WERI-Rb-1 (cell line): ENCODE measurements around the gene STK32C.

Experiments
- DNase-seq: peaks from one replicate; pipeline ENCODE4 v3.0.0-alpha.2; 2020
- H3K27ac ChIP-seq: fragments of 250-450 bp; sonication (Bioruptor Pico); 2 replicates; pipeline ENCODE4 v1.5.1; 2020; ENCODE audit warnings: mild to moderate bottlenecking, moderate library complexity
- H3K27me3 ChIP-seq: fragments of 250-450 bp; sonication (Bioruptor Pico); 2 replicates; pipeline ENCODE4 v1.5.1; 2021; ENCODE audit warnings: mild to moderate bottlenecking, low read depth, moderate library complexity; ENCODE audit not compliant: insufficient read depth, severe bottlenecking
- H3K36me3 ChIP-seq: fragments of 250-450 bp; sonication (Bioruptor Pico); 2 replicates; pipeline ENCODE4 v1.5.1; 2020; ENCODE audit warnings: mild to moderate bottlenecking, moderate library complexity
- H3K4me3 ChIP-seq: 2 replicates; pipeline ENCODE4 v1.5.1; 2011; ENCODE audit warnings: low read depth, mild to moderate bottlenecking, control low read depth, low read length
- H3K9me3 ChIP-seq: fragments of 250-450 bp; sonication (Bioruptor Pico); 2 replicates; pipeline ENCODE4 v1.5.1; 2021; ENCODE audit warnings: mild to moderate bottlenecking, moderate library complexity; ENCODE audit not compliant: severe bottlenecking
- TF ChIP-seq, protein P1 (sequence below): IDR thresholded peaks from 2 replicates; pipeline ENCODE4 v1.5.1; 2011; ENCODE audit warnings: low read depth, mild to moderate bottlenecking, control low read depth, inconsistent platforms, low read length

STK32C gene

DNA sequence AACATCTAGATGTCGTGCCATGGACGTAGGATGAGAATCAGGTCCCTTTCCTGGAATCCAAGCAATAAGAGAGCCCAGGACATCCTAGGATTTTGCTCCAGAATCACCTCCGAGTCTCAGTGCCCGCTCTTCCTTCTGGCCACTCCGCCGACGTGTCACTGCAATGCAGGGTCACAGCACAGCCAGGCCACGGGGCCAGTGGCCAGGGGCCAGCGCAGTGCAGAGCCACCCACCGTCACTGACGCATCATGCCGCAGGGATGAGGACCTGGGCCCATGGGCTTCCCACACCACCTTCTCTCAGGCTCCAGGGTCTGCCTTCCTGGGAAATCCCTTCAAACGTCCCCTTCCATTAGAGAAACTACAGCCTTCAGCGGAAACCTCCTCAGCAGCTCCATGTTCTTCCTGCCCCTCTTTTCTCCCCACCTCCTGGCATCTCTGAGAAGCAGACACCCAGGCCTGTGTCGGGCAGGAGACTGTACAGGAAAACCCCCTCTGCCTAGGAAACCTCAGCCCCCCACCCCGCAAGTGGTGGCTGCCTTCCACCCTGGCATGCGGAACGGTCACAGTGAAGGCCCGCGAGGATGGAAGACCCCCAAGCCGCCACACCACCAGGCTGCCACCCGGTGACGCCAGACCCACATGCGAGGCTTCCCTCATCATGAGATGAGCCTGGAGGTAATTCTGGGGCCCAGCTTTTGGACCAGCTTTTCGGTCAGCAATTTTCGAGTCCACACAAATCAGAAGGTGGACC is 32.1 kb downstream of the STK32C start:
- TF ChIP-seq, protein P1, sequence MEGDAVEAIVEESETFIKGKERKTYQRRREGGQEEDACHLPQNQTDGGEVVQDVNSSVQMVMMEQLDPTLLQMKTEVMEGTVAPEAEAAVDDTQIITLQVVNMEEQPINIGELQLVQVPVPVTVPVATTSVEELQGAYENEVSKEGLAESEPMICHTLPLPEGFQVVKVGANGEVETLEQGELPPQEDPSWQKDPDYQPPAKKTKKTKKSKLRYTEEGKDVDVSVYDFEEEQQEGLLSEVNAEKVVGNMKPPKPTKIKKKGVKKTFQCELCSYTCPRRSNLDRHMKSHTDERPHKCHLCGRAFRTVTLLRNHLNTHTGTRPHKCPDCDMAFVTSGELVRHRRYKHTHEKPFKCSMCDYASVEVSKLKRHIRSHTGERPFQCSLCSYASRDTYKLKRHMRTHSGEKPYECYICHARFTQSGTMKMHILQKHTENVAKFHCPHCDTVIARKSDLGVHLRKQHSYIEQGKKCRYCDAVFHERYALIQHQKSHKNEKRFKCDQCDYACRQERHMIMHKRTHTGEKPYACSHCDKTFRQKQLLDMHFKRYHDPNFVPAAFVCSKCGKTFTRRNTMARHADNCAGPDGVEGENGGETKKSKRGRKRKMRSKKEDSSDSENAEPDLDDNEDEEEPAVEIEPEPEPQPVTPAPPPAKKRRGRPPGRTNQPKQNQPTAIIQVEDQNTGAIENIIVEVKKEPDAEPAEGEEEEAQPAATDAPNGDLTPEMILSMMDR: no peak
- Histone ChIP-seq H3K27me3 (no peaks in the 10 kb centered on the region), H3K27ac (no peak overlapping the region), H3K36me3 (no peaks in the 10 kb centered on the region), H3K4me3 (no peak overlapping the region), H3K9me3 (no peaks in the 10 kb centered on the region)
- no peak for DNase-seq

- no peak overlapping the region for H3K4me3 ChIP-seq
- TF ChIP-seq, protein P1: no peak
- H3K36me3 ChIP-seq: no peaks in the 10 kb centered on the region
- DNase-seq: no peak
- no peaks in the 10 kb centered on the region for H3K9me3 ChIP-seq
- H3K27ac ChIP-seq: no peak overlapping the region
- no peaks in the 10 kb centered on the region for H3K27me3 ChIP-seq
Measured at GRCh38 chr10:132274986-132275385, 32.8 kb downstream of the STK32C start.

GRCh38 chr10:132274581-132274980 is 33.2 kb downstream of the STK32C start:
- Histone ChIP-seq H3K9me3 (no peaks in the 10 kb centered on the region), H3K27ac (no peak overlapping the region), H3K4me3 (no peak overlapping the region), H3K36me3 (no peaks in the 10 kb centered on the region), H3K27me3 (no peaks in the 10 kb centered on the region)
- TF ChIP-seq, protein P1: no peak
- DNase-seq: no peak

DNA sequence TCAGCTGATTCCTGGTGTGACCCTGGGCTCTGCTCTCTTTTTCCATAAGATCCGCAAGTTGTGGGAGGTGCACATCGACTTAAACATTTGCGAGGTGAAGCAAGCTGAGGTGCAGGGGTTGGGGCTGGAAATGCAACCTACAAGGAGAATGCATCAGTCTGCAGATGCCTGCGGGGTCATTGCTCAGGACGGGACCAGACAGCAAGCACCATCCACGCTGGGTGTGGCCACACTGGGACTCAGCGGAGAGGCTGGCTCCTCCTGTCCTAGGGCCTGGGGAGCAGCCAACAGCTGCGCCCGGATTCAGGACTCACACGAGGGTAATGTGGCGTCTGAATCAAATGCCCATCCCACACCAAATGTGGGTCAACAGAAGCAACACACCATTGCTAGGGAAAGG is 33.8 kb downstream of the STK32C start:
- TF ChIP-seq, protein P1: no peak
- H3K36me3 ChIP-seq: no peaks in the 10 kb centered on the region

GRCh38 chr10:132273304-132273944 is 34.3 kb downstream of the STK32C start:
- H3K27ac ChIP-seq: no peak overlapping the region
- no peak for DNase-seq
- H3K4me3 ChIP-seq: no peak overlapping the region
- H3K36me3 ChIP-seq: no peaks in the 10 kb centered on the region
- H3K9me3 ChIP-seq: no peaks in the 10 kb centered on the region
- no peaks in the 10 kb centered on the region for H3K27me3 ChIP-seq
- TF ChIP-seq, protein P1: no peak

More for the DNA sequence above, 33.8 kb downstream of the STK32C start:
- no peak for DNase-seq
- Histone ChIP-seq H3K27ac (no peak overlapping the region), H3K27me3 (no peaks in the 10 kb centered on the region), H3K4me3 (no peak overlapping the region), H3K9me3 (no peaks in the 10 kb centered on the region)
